ENCODE measurements around the gene BAIAP2L2. TPM values are rescaled to one million over a fixed set of nuclear protein-coding genes. Genes with fewer than 3 reads are reported as not detected.

The BAIAP2L2 gene
- polyA plus RNA-seq, 1 experiment = 1.3 TPM

GRCh38 chr22:38046070-38046748 is 64.3 kb downstream of the BAIAP2L2 start:
- DNase-seq (ENCODE audit: low read depth) = no peak
- TF ChIP-seq CTCF (IDR thresholded peaks at IDR 0.05; ENCODE audit: insufficient read depth, low read depth, low read length) = no peak
- ChIA-PET CTCF (no interaction called here), POLR2A (no interaction called here)
- H3K27me3 ChIP-seq (ENCODE audit: control insufficient read depth, insufficient read depth, low read length) = peaks cover 4% of the 10 kb centered on the region
- H3K36me3 ChIP-seq (ENCODE audit: control insufficient read depth, insufficient read depth, low read length) = no peaks in the 10 kb centered on the region
- no peak overlapping the region for H3K4me3 ChIP-seq (ENCODE audit: low read depth, low read length)

- DNase-seq (ENCODE audit: low read depth) = no peak
- TF ChIP-seq CTCF (IDR thresholded peaks at IDR 0.05; ENCODE audit: insufficient read depth, low read depth, low read length) = no peak
- CTCF ChIA-PET = interaction anchor here (0.6 to 2.5 kb wide), 4 partner anchors 9 to 1075 kb away, joined by 3 to 11 read pairs (median 3); no protein-coding TSS in a partner anchor
- H3K4me3 ChIP-seq (ENCODE audit: low read depth, low read length) = no peak overlapping the region
- POLR2A ChIA-PET = no interaction called here
- no peaks in the 10 kb centered on the region for H3K36me3 ChIP-seq (ENCODE audit: control insufficient read depth, insufficient read depth, low read length)
- no peaks in the 10 kb centered on the region; the same call in 1 of the 2 replicates for H3K27me3 ChIP-seq (ENCODE audit: control insufficient read depth, insufficient read depth, low read length)
These were observed 67.1 kb downstream of the BAIAP2L2 start for GRCh38 chr22:38043151-38044039.

GRCh38 chr22:38042488-38042790 is 68.0 kb downstream of the BAIAP2L2 start:
- POLR2A ChIA-PET = interaction anchor here (0.6 kb wide), 1 partner anchor 266 kb away, joined by 4 read pairs; no protein-coding TSS in a partner anchor
- no peak overlapping the region for H3K4me3 ChIP-seq (ENCODE audit: low read depth, low read length)
- no peak for TF ChIP-seq CTCF (IDR thresholded peaks at IDR 0.05; ENCODE audit: insufficient read depth, low read depth, low read length)
- H3K36me3 ChIP-seq (ENCODE audit: control insufficient read depth, insufficient read depth, low read length) = no peaks in the 10 kb centered on the region
- CTCF ChIA-PET = interaction anchor here (1.1 to 2.5 kb wide), 2 partner anchors 10 to 310 kb away, joined by 3 to 11 read pairs; no protein-coding TSS in a partner anchor
- no peaks in the 10 kb centered on the region; the same call in 1 of the 2 replicates for H3K27me3 ChIP-seq (ENCODE audit: control insufficient read depth, insufficient read depth, low read length)
- DNase-seq (ENCODE audit: low read depth) = no peak

GRCh38 chr22:38041760-38042487 is 68.6 kb downstream of the BAIAP2L2 start:
- no peak for DNase-seq (ENCODE audit: low read depth)
- ChIA-PET POLR2A (interaction anchor here (0.6 kb wide), 1 partner anchor 266 kb away, joined by 4 read pairs; no protein-coding TSS in a partner anchor), CTCF (interaction anchor here (2.5 kb wide), 1 partner anchor 10 kb away, joined by 11 read pairs; no protein-coding TSS in a partner anchor)
- TF ChIP-seq CTCF (IDR thresholded peaks at IDR 0.05; ENCODE audit: insufficient read depth, low read depth, low read length) = no peak
- Histone ChIP-seq H3K36me3 (ENCODE audit: control insufficient read depth, insufficient read depth, low read length) (no peaks in the 10 kb centered on the region), H3K4me3 (ENCODE audit: low read depth, low read length) (no peak overlapping the region), H3K27me3 (ENCODE audit: control insufficient read depth, insufficient read depth, low read length) (no peaks in the 10 kb centered on the region; the same call in 1 of the 2 replicates)

All from BJ (cell line).